OCI-LY3 (cell line): Measurements from ENCODE around the gene GTF3C4.
A peak's percentile ranks its signal among the peaks of the same experiment; 100 is the strongest.

Experiments
- H2AFZ ChIP-seq: fragments of 200-600, 300-600 bp; shearing (Covaris generic); 2 replicates; pipeline ENCODE4 v1.6.0; 2014; ENCODE audit warnings: antibody characterized with exemption, low read depth, low read length
- H3K27ac ChIP-seq: fragments of 200-600, 300-600 bp; sonication (generic); 2 replicates; pipeline ENCODE4 v1.5.1; 2014; ENCODE audit warnings: mild to moderate bottlenecking, low read length, moderate library complexity, mixed read lengths
- H3K27me3 ChIP-seq: fragments of 200-600, 300-600 bp; sonication (generic); 2 replicates; pipeline ENCODE4 v1.6.1; 2014; ENCODE audit warnings: low read depth, low read length, mixed read lengths
- H3K36me3 ChIP-seq: fragments of 200-600, 300-600 bp; sonication (generic); replicated peaks from 2 replicates; pipeline ENCODE3; 2014; ENCODE audit warnings: low read depth, low read length, mixed read lengths
- H3K4me1 ChIP-seq: fragments of 300-600, 200-600 bp; sonication (generic); 2 replicates; pipeline ENCODE4 v1.6.1; 2014; ENCODE audit warnings: low read length, mixed read lengths
- H3K4me2 ChIP-seq: fragments of 200-600, 300-600 bp; sonication (generic); 2 replicates; pipeline ENCODE4 v1.6.1; 2014; ENCODE audit warnings: low read length, mixed read lengths
- H3K4me3 ChIP-seq: fragments of 300-600, 200-600 bp; sonication (generic); 2 replicates; pipeline ENCODE4 v1.5.1; 2014; ENCODE audit warnings: antibody characterized with exemption, mild to moderate bottlenecking, low read length, moderate library complexity
- H3K79me2 ChIP-seq: fragments of 300-600, 200-600 bp; shearing (Covaris generic); 2 replicates; pipeline ENCODE4 v1.6.1; 2014; ENCODE audit warnings: mild to moderate bottlenecking, low read length, mixed read lengths
- H3K9ac ChIP-seq: fragments of 300-600, 200-600 bp; shearing (Covaris generic); 2 replicates; pipeline ENCODE4 v1.6.0; 2014; ENCODE audit warnings: mild to moderate bottlenecking, low read length, moderate library complexity
- H3K9me3 ChIP-seq: fragments of 200-600, 300-600 bp; shearing (Covaris generic); 2 replicates; pipeline ENCODE4 v1.6.1; 2014; ENCODE audit warnings: low read length, mixed read lengths; ENCODE audit not compliant: insufficient read depth
- H4K20me1 ChIP-seq: fragments of 200-600, 300-600 bp; sonication (generic); 2 replicates; pipeline ENCODE4 v1.6.1; 2016; ENCODE audit warnings: low read length, mixed read lengths; ENCODE audit not compliant: insufficient read depth
- CTCF ChIP-seq: fragments of 200-600, 300-600 bp; sonication (generic); IDR thresholded peaks from 2 replicates; pipeline ENCODE4 v1.5.1; 2014; ENCODE audit warnings: antibody characterized with exemption, low read length, low read depth
- EZH2phosphoT487 ChIP-seq: fragments of 200-600 bp; shearing (Covaris generic); IDR thresholded peaks from 2 replicates; pipeline ENCODE4 v1.6.1; 2018; ENCODE audit warnings: antibody characterized with exemption, mixed run types, low read depth

Gene GTF3C4

DNA sequence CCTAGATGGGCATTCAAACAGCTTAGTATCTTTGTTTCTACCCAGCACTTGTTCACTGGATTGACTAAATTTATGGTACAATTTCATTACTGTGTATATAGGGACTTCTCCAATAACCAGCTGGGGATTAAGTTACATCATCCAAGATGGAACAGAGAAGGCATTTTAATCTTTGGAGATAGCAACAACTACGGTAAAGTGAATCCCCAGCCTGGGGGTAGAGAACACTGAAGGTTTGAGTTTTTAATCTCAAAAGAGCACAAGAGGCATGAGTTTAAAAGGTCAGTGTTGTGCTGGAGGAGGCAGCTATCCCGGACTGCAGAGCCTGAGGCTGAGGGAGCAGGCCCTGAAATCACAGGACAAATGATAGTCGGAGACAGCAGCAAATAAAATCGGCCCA is 29.0 kb upstream of the GTF3C4 start:
- Histone ChIP-seq H3K79me2 (peaks cover 8% of the 10 kb centered on the region; the same call in 1 of the 2 replicates), H3K4me3 (no peak overlapping the region), H3K36me3 (peaks cover 56% of the 10 kb centered on the region), H3K9ac (no peak overlapping the region), H3K4me1 (no peaks in the 10 kb centered on the region), H3K4me2 (no peak overlapping the region), H4K20me1 (no peaks in the 10 kb centered on the region), H3K9me3 (no peaks in the 10 kb centered on the region), H2AFZ (no peak overlapping the region), H3K27ac (no peak overlapping the region), H3K27me3 (no peaks in the 10 kb centered on the region)
- TF ChIP-seq EZH2phosphoT487 (no peak), CTCF (no peak)

GRCh38 chr9:132644251-132644650 is 26.0 kb upstream of the GTF3C4 start:
- Histone ChIP-seq H4K20me1 (no peaks in the 10 kb centered on the region), H3K4me2 (no peak overlapping the region), H3K4me1 (no peaks in the 10 kb centered on the region), H3K79me2 (peaks cover 8% of the 10 kb centered on the region; the same call in 1 of the 2 replicates), H3K36me3 (peaks cover 74% of the 10 kb centered on the region), H3K4me3 (no peak overlapping the region), H3K27ac (no peak overlapping the region), H3K27me3 (no peaks in the 10 kb centered on the region), H3K9ac (no peak overlapping the region), H3K9me3 (no peaks in the 10 kb centered on the region), H2AFZ (no peak overlapping the region)
- TF ChIP-seq CTCF (peak; percentile 27), EZH2phosphoT487 (no peak)

DNA sequence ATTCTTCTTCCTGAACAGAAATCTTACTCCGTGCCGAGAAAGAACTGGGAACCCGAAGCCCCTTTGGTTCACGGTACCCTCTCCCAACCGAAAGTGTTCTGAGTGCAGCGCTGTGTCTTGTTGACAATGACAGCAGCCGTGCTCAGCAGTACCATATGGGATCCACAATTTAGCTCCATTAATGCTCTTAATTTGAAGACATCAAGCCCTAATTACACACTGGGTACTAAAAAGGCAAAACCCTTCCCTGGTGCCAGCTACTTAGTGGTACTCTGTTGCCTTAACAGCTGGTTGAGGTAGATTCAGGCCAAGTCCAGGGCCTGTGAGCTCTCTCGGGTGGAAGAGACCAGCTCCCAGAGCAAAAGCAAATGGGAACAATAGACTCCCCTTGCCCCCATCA is 25.0 kb upstream of the GTF3C4 start:
- H4K20me1 ChIP-seq: no peaks in the 10 kb centered on the region
- no peaks in the 10 kb centered on the region for H3K9me3 ChIP-seq
- no peaks in the 10 kb centered on the region for H3K4me1 ChIP-seq
- no peaks in the 10 kb centered on the region for H3K27me3 ChIP-seq
- H2AFZ ChIP-seq: no peak overlapping the region
- no peak overlapping the region for H3K4me3 ChIP-seq
- no peak overlapping the region for H3K9ac ChIP-seq
- H3K4me2 ChIP-seq: no peak overlapping the region
- peaks cover 79% of the 10 kb centered on the region for H3K36me3 ChIP-seq
- H3K79me2 ChIP-seq: peaks cover 8% of the 10 kb centered on the region; the same call in 1 of the 2 replicates
- TF ChIP-seq EZH2phosphoT487 (no peak), CTCF (no peak)
- no peak overlapping the region for H3K27ac ChIP-seq

DNA sequence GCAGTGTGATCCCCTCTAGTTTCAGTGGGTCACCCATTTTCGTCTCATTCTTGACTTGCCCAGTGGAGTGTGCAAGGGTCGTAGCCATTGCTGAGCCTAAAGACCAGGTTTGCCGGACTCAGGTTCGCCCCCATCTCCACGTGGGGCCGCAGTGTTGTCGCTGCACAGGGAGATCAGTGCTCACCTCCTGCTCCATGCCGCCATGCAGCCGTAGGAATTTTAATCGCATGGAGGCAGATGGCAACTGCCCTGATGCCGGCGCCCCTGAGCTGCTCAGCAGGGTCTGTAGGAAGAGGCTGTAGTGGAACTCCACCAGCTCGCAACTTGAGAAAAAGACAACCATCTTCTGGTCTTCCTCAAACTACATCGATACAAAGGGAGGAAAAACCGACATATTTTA is 24.6 kb upstream of the GTF3C4 start:
- TF ChIP-seq EZH2phosphoT487: no peak
- no peak for TF ChIP-seq CTCF
- H3K36me3 ChIP-seq: peaks cover 83% of the 10 kb centered on the region

More for the DNA sequence above, 24.6 kb upstream of the GTF3C4 start:
- no peak overlapping the region for H3K4me2 ChIP-seq
- H3K27me3 ChIP-seq: no peaks in the 10 kb centered on the region
- peaks cover 8% of the 10 kb centered on the region; the same call in 1 of the 2 replicates for H3K79me2 ChIP-seq
- no peaks in the 10 kb centered on the region for H3K4me1 ChIP-seq
- no peak overlapping the region for H3K27ac ChIP-seq
- no peak overlapping the region for H2AFZ ChIP-seq
- no peaks in the 10 kb centered on the region for H3K9me3 ChIP-seq
- no peak overlapping the region for H3K4me3 ChIP-seq
- no peaks in the 10 kb centered on the region for H4K20me1 ChIP-seq
- H3K9ac ChIP-seq: no peak overlapping the region
